Measurements from ENCODE around the gene THSD7A. TPM values are rescaled to one million over a fixed set of nuclear protein-coding genes. Genes with fewer than 3 reads are reported as not detected.
A peak's percentile ranks its signal among the peaks of the same experiment; 100 is the strongest.

Gene THSD7A
- total and polyA plus RNA-seq, 2 donors from 2014 or later: 5.1 to 24.3 TPM

- DNase-seq (no peak), FAIRE-seq (no peak)
- intact Hi-C loops (cut with DNase I): no loop called here
- Histone ChIP-seq H3K4me1 (ENCODE audit: control insufficient read depth in 2 of 3, insufficient read depth in 2 of 3, low read depth in 1 of 3, low read length in 3 of 3) (no peaks in the 10 kb centered on the region), H3K27me3 (ENCODE audit: control insufficient read depth, insufficient read depth, low read length) (no peaks in the 10 kb centered on the region), H3K36me3 (ENCODE audit: control insufficient read depth in 2 of 3, insufficient read depth in 3 of 3, low read length in 3 of 3) (no peaks in the 10 kb centered on the region), H3K27ac (ENCODE audit: low read depth in 2 of 2, low read length in 2 of 2) (no peak overlapping the region), H3K4me3 (ENCODE audit: low read length in 3 of 3) (no peak overlapping the region), H3K9me3 (ENCODE audit: control insufficient read depth in 2 of 3, insufficient read depth in 1 of 3, low read length in 3 of 3) (no peaks in the 10 kb centered on the region), H3K9ac (ENCODE audit: low read length in 3 of 3) (no peak overlapping the region)
- no peak for TF ChIP-seq CTCF (IDR thresholded peaks at IDR 0.05; ENCODE audit: borderline replicate concordance, extremely low read depth, insufficient read depth)
Observed at GRCh38 chr7:11452476-11452875, 379.5 kb downstream of the THSD7A start.

GRCh38 chr7:11450281-11450680 lies 381.7 kb downstream of the THSD7A start:
- Histone ChIP-seq H3K4me1 (ENCODE audit: control insufficient read depth in 2 of 3, insufficient read depth in 2 of 3, low read depth in 1 of 3, low read length in 3 of 3) (no peaks in the 10 kb centered on the region), H3K9ac (ENCODE audit: low read length in 3 of 3) (no peak overlapping the region), H3K9me3 (ENCODE audit: control insufficient read depth in 2 of 3, insufficient read depth in 1 of 3, low read length in 3 of 3) (no peaks in the 10 kb centered on the region), H3K27ac (ENCODE audit: low read depth in 2 of 2, low read length in 2 of 2) (no peak overlapping the region), H3K4me3 (ENCODE audit: low read length in 3 of 3) (no peak overlapping the region), H3K36me3 (ENCODE audit: control insufficient read depth in 2 of 3, insufficient read depth in 3 of 3, low read length in 3 of 3) (peaks cover 0 to 13% (median 2%) of the 10 kb centered on the region in 3 donors), H3K27me3 (ENCODE audit: control insufficient read depth, insufficient read depth, low read length) (no peaks in the 10 kb centered on the region)
- no peak for TF ChIP-seq CTCF (IDR thresholded peaks at IDR 0.05; ENCODE audit: borderline replicate concordance, extremely low read depth, insufficient read depth)
- DNase-seq: peak in 1 of 5 donors; percentile 40
- intact Hi-C loops (cut with DNase I): no loop called here
- FAIRE-seq: no peak

GRCh38 chr7:11449316-11449715 lies 382.7 kb downstream of the THSD7A start:
- H3K9ac ChIP-seq (ENCODE audit: low read length in 3 of 3): no peak overlapping the region
- H3K27me3 ChIP-seq (ENCODE audit: control insufficient read depth, insufficient read depth, low read length): no peaks in the 10 kb centered on the region
- no peaks in the 10 kb centered on the region for H3K9me3 ChIP-seq (ENCODE audit: control insufficient read depth in 2 of 3, insufficient read depth in 1 of 3, low read length in 3 of 3)
- TF ChIP-seq CTCF (IDR thresholded peaks at IDR 0.05; ENCODE audit: borderline replicate concordance, extremely low read depth, insufficient read depth): no peak
- no peak for FAIRE-seq
- intact Hi-C loops (cut with DNase I): no loop called here
- H3K4me1 ChIP-seq (ENCODE audit: control insufficient read depth in 2 of 3, insufficient read depth in 2 of 3, low read depth in 1 of 3, low read length in 3 of 3): no peaks in the 10 kb centered on the region
- peaks cover 0 to 13% (median 2%) of the 10 kb centered on the region in 3 donors for H3K36me3 ChIP-seq (ENCODE audit: control insufficient read depth in 2 of 3, insufficient read depth in 3 of 3, low read length in 3 of 3)
- no peak for DNase-seq
- no peak overlapping the region for H3K27ac ChIP-seq (ENCODE audit: low read depth in 2 of 2, low read length in 2 of 2)
- no peak overlapping the region for H3K4me3 ChIP-seq (ENCODE audit: low read length in 3 of 3)

- H3K4me3 ChIP-seq (ENCODE audit: low read length in 3 of 3): no peak overlapping the region
- no peaks in the 10 kb centered on the region for H3K27me3 ChIP-seq (ENCODE audit: control insufficient read depth, insufficient read depth, low read length)
- no peak for TF ChIP-seq CTCF (IDR thresholded peaks at IDR 0.05; ENCODE audit: borderline replicate concordance, extremely low read depth, insufficient read depth)
- H3K36me3 ChIP-seq (ENCODE audit: control insufficient read depth in 2 of 3, insufficient read depth in 3 of 3, low read length in 3 of 3): peaks cover 0 to 13% (median 2%) of the 10 kb centered on the region in 3 donors
- H3K9me3 ChIP-seq (ENCODE audit: control insufficient read depth in 2 of 3, insufficient read depth in 1 of 3, low read length in 3 of 3): no peaks in the 10 kb centered on the region
- H3K4me1 ChIP-seq (ENCODE audit: control insufficient read depth in 2 of 3, insufficient read depth in 2 of 3, low read depth in 1 of 3, low read length in 3 of 3): no peaks in the 10 kb centered on the region
- H3K9ac ChIP-seq (ENCODE audit: low read length in 3 of 3): no peak overlapping the region
- no peak for DNase-seq
- no peak overlapping the region for H3K27ac ChIP-seq (ENCODE audit: low read depth in 2 of 2, low read length in 2 of 2)
- intact Hi-C loops (cut with DNase I): no loop called here
- no peak for FAIRE-seq
Observed at GRCh38 chr7:11448323-11448722, 383.7 kb downstream of the THSD7A start.
